Endodermal cell (in vitro differentiated cells): ENCODE data around the gene LRBA. TPM values are rescaled to one million over a fixed set of nuclear protein-coding genes. Genes with fewer than 3 reads are reported as not detected.
"Not testable (repeated sequence)": the region's sequence is repeated elsewhere in the genome, so short reads cannot be mapped to it uniquely, and the experiment has no call there.

Source experiments
- DNase-seq: peaks from one replicate; pipeline ENCODE4 v3.0.0-alpha.2; 2017
- H3K27ac ChIP-seq: 2 replicates; pipeline ENCODE4 v1.5.1; 2013; ENCODE audit warnings: mild to moderate bottlenecking, low read depth, low read length, moderate library complexity
- H3K27me3 ChIP-seq: 2 replicates; pipeline ENCODE4 v1.6.1; 2013; ENCODE audit warnings: mild to moderate bottlenecking, low read length, moderate library complexity; ENCODE audit not compliant: insufficient read depth, control insufficient read depth, poor library complexity, severe bottlenecking
- H3K36me3 ChIP-seq: 2 replicates; pipeline ENCODE4 v1.7.0; 2013; ENCODE audit warnings: mild to moderate bottlenecking, low read length, moderate library complexity; ENCODE audit not compliant: control insufficient read depth, insufficient read depth
- H3K4me1 ChIP-seq: one replicate; pipeline ENCODE4 v1.7.0; 2013; ENCODE audit warnings: low read length; ENCODE audit not compliant: control insufficient read depth, insufficient read depth
- H3K4me3 ChIP-seq: 2 replicates; pipeline ENCODE4 v1.5.1; 2013; ENCODE audit warnings: mild to moderate bottlenecking, low read length, moderate library complexity
- H3K9ac ChIP-seq: 2 replicates; pipeline ENCODE4 v1.6.1; 2013; ENCODE audit warnings: mild to moderate bottlenecking, low read length, moderate library complexity; ENCODE audit not compliant: poor library complexity, severe bottlenecking; ENCODE audit errors: extremely low read depth
- H3K9me3 ChIP-seq: 2 replicates; pipeline ENCODE4 v1.6.1; 2013; ENCODE audit warnings: mild to moderate bottlenecking, low read length, moderate library complexity; ENCODE audit not compliant: control insufficient read depth
- H3K27ac Mint-ChIP-seq: 2 replicates; pipeline ENCODE4 v1.8.0; 2020; ENCODE audit warnings: mixed read lengths
- H3K27me3 Mint-ChIP-seq: 2 replicates; pipeline ENCODE4 v1.8.0; 2021; ENCODE audit warnings: mild to moderate bottlenecking, mixed read lengths; ENCODE audit not compliant: insufficient read depth
- H3K36me3 Mint-ChIP-seq: 2 replicates; pipeline ENCODE4 v1.8.0; 2020; ENCODE audit warnings: low read depth, mixed read lengths
- H3K4me1 Mint-ChIP-seq: 2 replicates; pipeline ENCODE4 v1.8.0; 2020; ENCODE audit warnings: mixed read lengths
- H3K4me3 Mint-ChIP-seq: 2 replicates; pipeline ENCODE4 v1.8.0; 2020; ENCODE audit warnings: mild to moderate bottlenecking, moderate library complexity, mixed read lengths
- H3K9me3 Mint-ChIP-seq: 2 replicates; pipeline ENCODE4 v1.8.0; 2020; ENCODE audit warnings: mild to moderate bottlenecking, mixed read lengths
- CTCF ChIP-seq: fragments of 200-600 bp; sonication (generic); conservative IDR thresholded peaks from 2 replicates; pipeline ENCODE4 v1.5.0; 2021; ENCODE audit warnings: antibody characterized with exemption, mild to moderate bottlenecking
- WGBS, 2 experiments: methylation state at CpG; one replicate each; pipeline versions ENCODE4 v1.1.5 to v1.1.7; 2013; ENCODE audit warnings: missing lambda C conversion rate in 2 of 2, mixed read lengths in 1 of 2; ENCODE audit not compliant: insufficient coverage in 1 of 2, insufficient read length in 1 of 2; 5-methylcytosine and 5-hydroxymethylcytosine counted together
- long read RNA-seq, 4 experiments: library from polyadenylated mRNA in 2 of 4; library from RNA in 1 of 4; library from capped mRNA in 1 of 4; stranded (forward) in 3 of 4; unstranded in 1 of 4; transcript quantifications; one replicate each; pipeline ENCODE4 v2.0.0, GENCODE V29; 2020 to 2021; ENCODE audit warnings: inconsistent platforms in 1 of 4
- polyA plus RNA-seq, 2 experiments: library from polyadenylated mRNA; stranded (reverse); fragments of 50-300 nt; gene quantifications; one replicate each; pipeline ENCODE4 v1.2.3, GENCODE V29; 2013
- total RNA-seq, 2 donors: library from RNA; stranded (reverse); fragmentation: NEBNext Ultra II Directional in 1 of 2; extraction: Animal tissue kit (Norgen Biotek cat#: 25700) in 1 of 2; gene quantifications; 2 replicates in 1 of 2; 3 replicates in 1 of 2; pipeline ENCODE4 v1.2.1, GENCODE V29; 2021

Gene LRBA
- total RNA-seq = 10 to 100 TPM; 77.3 to 95.9 TPM
- 23.5 TPM for polyA plus RNA-seq (2013, experiment 1 of 2)
- polyA plus RNA-seq (2013, experiment 2 of 2) = 24.7 TPM
- long read RNA-seq, experiment 1, partial matches to known transcripts = 12 of 27 reads
- long read RNA-seq, experiment 1, other reads (novel, unspliced or antisense) = 12 of 27 reads
- long read RNA-seq, experiment 2, full-length matches to known transcripts = 2 of 94 reads
- long read RNA-seq, experiment 2, partial matches to known transcripts = 58 of 94 reads
- long read RNA-seq, experiment 2, other reads (novel, unspliced or antisense) = 34 of 94 reads
- long read RNA-seq, experiment 3, partial matches to known transcripts = 37 of 45 reads
- long read RNA-seq, experiment 3, other reads (novel, unspliced or antisense) = 7 of 45 reads
- long read RNA-seq, experiment 4, partial matches to known transcripts = 13 of 15 reads
- long read RNA-seq, experiment 4, other reads (novel, unspliced or antisense) = 1 of 15 reads

- H3K4me1 Mint-ChIP-seq = peaks cover 9% of the 10 kb centered on the region
- H3K27me3 Mint-ChIP-seq = no peaks in the 10 kb centered on the region
- H3K4me3 Mint-ChIP-seq = peak within 1 kb of the TSS; percentile 96
Measured at GRCh38 chr4:151014521-151015458, at the start of gene LRBA. LRBA (minus strand) TSS chr4:151015284; CDS start chr4:151014642, 642 bp downstream.

GRCh38 chr4:151063143-151063542, 48.1 kb upstream of the LRBA start:
- H3K9me3 Mint-ChIP-seq, DNase-seq, H3K27me3 ChIP-seq, H3K27ac Mint-ChIP-seq, H3K4me3 Mint-ChIP-seq, H3K9ac ChIP-seq, H3K36me3 Mint-ChIP-seq, H3K4me1 Mint-ChIP-seq, H3K36me3 ChIP-seq, H3K4me1 ChIP-seq, H3K27me3 Mint-ChIP-seq, H3K27ac ChIP-seq, H3K9me3 ChIP-seq, H3K4me3 ChIP-seq: not testable (repeated sequence)
- WGBS, 2 experiments = 83 to 95% methylated on average over 1 to 3 of the region's 3 CpGs

More at GRCh38 chr4:151014521-151015458, at the start of gene LRBA:
- H3K9ac ChIP-seq = peak within 1 kb of the TSS; percentile 95
- H3K27ac ChIP-seq = peak within 1 kb of the TSS; percentile 85
- DNase-seq = peak; percentile 97
- H3K9me3 ChIP-seq = no peaks in the 10 kb centered on the region
- no peaks in the 10 kb centered on the region for H3K27me3 ChIP-seq
- H3K4me1 ChIP-seq = no peaks in the 10 kb centered on the region
- no peak for TF ChIP-seq CTCF
- peaks cover 8% of the 10 kb centered on the region for H3K36me3 Mint-ChIP-seq
- peak within 1 kb of the TSS; percentile 99 for H3K27ac Mint-ChIP-seq
- H3K9me3 Mint-ChIP-seq = no peaks in the 10 kb centered on the region
- WGBS, 2 experiments = 0% methylated on average over 14 to 37 of the region's 37 CpGs
- H3K36me3 ChIP-seq = peaks cover 10% of the 10 kb centered on the region
- H3K4me3 ChIP-seq = peak within 1 kb of the TSS; percentile 97

- Mint-ChIP-seq H3K4me3 (no peak overlapping the region), H3K36me3 (no peaks in the 10 kb centered on the region), H3K9me3 (no peaks in the 10 kb centered on the region), H3K4me1 (no peaks in the 10 kb centered on the region), H3K27ac (no peak overlapping the region), H3K27me3 (no peaks in the 10 kb centered on the region)
- Histone ChIP-seq H3K9ac (no peak overlapping the region), H3K27ac (no peak overlapping the region), H3K27me3 (no peaks in the 10 kb centered on the region), H3K9me3 (no peaks in the 10 kb centered on the region), H3K4me1 (no peaks in the 10 kb centered on the region), H3K36me3 (no peaks in the 10 kb centered on the region), H3K4me3 (no peak overlapping the region)
- WGBS, 2 experiments = no CpG with 5 or more reads among the region's 1 CpG
- TF ChIP-seq CTCF = no peak
- no peak for DNase-seq
Measured at GRCh38 chr4:151055539-151055938, 40.5 kb upstream of the LRBA start.
